OCI-LY3 (cell line): ENCODE measurements around the gene FANCE.

Experiments
- H2AFZ ChIP-seq: fragments of 200-600, 300-600 bp; shearing (Covaris generic); 2 replicates; pipeline ENCODE4 v1.6.0; 2014; ENCODE audit warnings: antibody characterized with exemption, low read depth, low read length
- H3K27ac ChIP-seq: fragments of 200-600, 300-600 bp; sonication (generic); 2 replicates; pipeline ENCODE4 v1.5.1; 2014; ENCODE audit warnings: mild to moderate bottlenecking, low read length, moderate library complexity, mixed read lengths
- H3K27me3 ChIP-seq: fragments of 200-600, 300-600 bp; sonication (generic); 2 replicates; pipeline ENCODE4 v1.6.1; 2014; ENCODE audit warnings: low read depth, low read length, mixed read lengths
- H3K36me3 ChIP-seq: fragments of 200-600, 300-600 bp; sonication (generic); replicated peaks from 2 replicates; pipeline ENCODE3; 2014; ENCODE audit warnings: low read depth, low read length, mixed read lengths
- H3K4me1 ChIP-seq: fragments of 300-600, 200-600 bp; sonication (generic); 2 replicates; pipeline ENCODE4 v1.6.1; 2014; ENCODE audit warnings: low read length, mixed read lengths
- H3K4me2 ChIP-seq: fragments of 200-600, 300-600 bp; sonication (generic); 2 replicates; pipeline ENCODE4 v1.6.1; 2014; ENCODE audit warnings: low read length, mixed read lengths
- H3K4me3 ChIP-seq: fragments of 300-600, 200-600 bp; sonication (generic); 2 replicates; pipeline ENCODE4 v1.5.1; 2014; ENCODE audit warnings: antibody characterized with exemption, mild to moderate bottlenecking, low read length, moderate library complexity
- H3K79me2 ChIP-seq: fragments of 300-600, 200-600 bp; shearing (Covaris generic); 2 replicates; pipeline ENCODE4 v1.6.1; 2014; ENCODE audit warnings: mild to moderate bottlenecking, low read length, mixed read lengths
- H3K9ac ChIP-seq: fragments of 300-600, 200-600 bp; shearing (Covaris generic); 2 replicates; pipeline ENCODE4 v1.6.0; 2014; ENCODE audit warnings: mild to moderate bottlenecking, low read length, moderate library complexity
- H3K9me3 ChIP-seq: fragments of 200-600, 300-600 bp; shearing (Covaris generic); 2 replicates; pipeline ENCODE4 v1.6.1; 2014; ENCODE audit warnings: low read length, mixed read lengths; ENCODE audit not compliant: insufficient read depth
- H4K20me1 ChIP-seq: fragments of 200-600, 300-600 bp; sonication (generic); 2 replicates; pipeline ENCODE4 v1.6.1; 2016; ENCODE audit warnings: low read length, mixed read lengths; ENCODE audit not compliant: insufficient read depth
- EZH2phosphoT487 ChIP-seq: fragments of 200-600 bp; shearing (Covaris generic); IDR thresholded peaks from 2 replicates; pipeline ENCODE4 v1.6.1; 2018; ENCODE audit warnings: antibody characterized with exemption, mixed run types, low read depth
- TF ChIP-seq, protein P1 (sequence below): fragments of 200-600, 300-600 bp; sonication (generic); IDR thresholded peaks from 2 replicates; pipeline ENCODE4 v1.5.1; 2014; ENCODE audit warnings: antibody characterized with exemption, low read length, low read depth

The FANCE gene

DNA sequence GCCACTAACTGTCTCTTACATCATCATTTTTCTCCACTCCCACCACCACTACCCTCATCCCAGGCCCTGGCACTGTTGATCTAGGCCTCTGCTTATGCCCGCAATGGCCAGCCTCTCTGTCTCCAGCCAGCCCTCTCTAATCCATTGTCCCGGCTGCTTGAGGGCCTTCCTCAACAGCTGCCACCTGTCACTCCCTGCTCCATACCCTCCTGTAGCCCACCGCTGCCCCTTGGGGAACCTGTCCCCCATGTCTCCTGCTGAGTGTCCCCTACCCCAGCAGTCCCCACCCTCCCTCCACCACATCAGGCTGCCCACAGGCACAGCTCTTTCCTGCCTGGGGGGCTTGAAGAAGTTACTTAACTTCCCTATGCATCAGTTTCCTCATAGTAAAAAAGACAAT, 31.4 kb downstream of the FANCE start:
- H3K4me3 ChIP-seq, result no peak overlapping the region
- no peaks in the 10 kb centered on the region for H3K36me3 ChIP-seq
- no peak overlapping the region for H3K27ac ChIP-seq
- peaks cover 7% of the 10 kb centered on the region for H3K4me1 ChIP-seq
- TF ChIP-seq, protein P1, sequence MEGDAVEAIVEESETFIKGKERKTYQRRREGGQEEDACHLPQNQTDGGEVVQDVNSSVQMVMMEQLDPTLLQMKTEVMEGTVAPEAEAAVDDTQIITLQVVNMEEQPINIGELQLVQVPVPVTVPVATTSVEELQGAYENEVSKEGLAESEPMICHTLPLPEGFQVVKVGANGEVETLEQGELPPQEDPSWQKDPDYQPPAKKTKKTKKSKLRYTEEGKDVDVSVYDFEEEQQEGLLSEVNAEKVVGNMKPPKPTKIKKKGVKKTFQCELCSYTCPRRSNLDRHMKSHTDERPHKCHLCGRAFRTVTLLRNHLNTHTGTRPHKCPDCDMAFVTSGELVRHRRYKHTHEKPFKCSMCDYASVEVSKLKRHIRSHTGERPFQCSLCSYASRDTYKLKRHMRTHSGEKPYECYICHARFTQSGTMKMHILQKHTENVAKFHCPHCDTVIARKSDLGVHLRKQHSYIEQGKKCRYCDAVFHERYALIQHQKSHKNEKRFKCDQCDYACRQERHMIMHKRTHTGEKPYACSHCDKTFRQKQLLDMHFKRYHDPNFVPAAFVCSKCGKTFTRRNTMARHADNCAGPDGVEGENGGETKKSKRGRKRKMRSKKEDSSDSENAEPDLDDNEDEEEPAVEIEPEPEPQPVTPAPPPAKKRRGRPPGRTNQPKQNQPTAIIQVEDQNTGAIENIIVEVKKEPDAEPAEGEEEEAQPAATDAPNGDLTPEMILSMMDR, result no peak
- no peak for TF ChIP-seq EZH2phosphoT487
- H2AFZ ChIP-seq, result no peak overlapping the region
- H3K9me3 ChIP-seq, result no peaks in the 10 kb centered on the region
- H3K79me2 ChIP-seq, result no peaks in the 10 kb centered on the region
- no peak overlapping the region for H3K9ac ChIP-seq
- no peaks in the 10 kb centered on the region for H4K20me1 ChIP-seq
- H3K4me2 ChIP-seq, result no peak overlapping the region
- no peaks in the 10 kb centered on the region for H3K27me3 ChIP-seq

- H3K4me1 ChIP-seq, result peaks cover 7% of the 10 kb centered on the region
- H3K4me2 ChIP-seq, result no peak overlapping the region
- no peak overlapping the region for H3K9ac ChIP-seq
- H3K79me2 ChIP-seq, result no peaks in the 10 kb centered on the region
- H3K36me3 ChIP-seq, result no peaks in the 10 kb centered on the region
- H3K27ac ChIP-seq, result no peak overlapping the region
- no peaks in the 10 kb centered on the region for H3K27me3 ChIP-seq
- no peak overlapping the region for H2AFZ ChIP-seq
- H4K20me1 ChIP-seq, result no peaks in the 10 kb centered on the region
- H3K9me3 ChIP-seq, result no peaks in the 10 kb centered on the region
- no peak overlapping the region for H3K4me3 ChIP-seq
- TF ChIP-seq EZH2phosphoT487, result no peak
Measured at GRCh38 chr6:35483893-35484645, 31.9 kb downstream of the FANCE start.

- H3K4me2 ChIP-seq, result no peak overlapping the region
- H3K4me3 ChIP-seq, result no peak overlapping the region
- H3K9me3 ChIP-seq, result no peaks in the 10 kb centered on the region
Measured at GRCh38 chr6:35484921-35485392, 32.8 kb downstream of the FANCE start.

GRCh38 chr6:35485402-35485877, 33.3 kb downstream of the FANCE start:
- Histone ChIP-seq H3K9ac (no peak overlapping the region), H3K36me3 (no peaks in the 10 kb centered on the region), H3K27ac (no peak overlapping the region), H3K4me2 (no peak overlapping the region), H3K79me2 (no peaks in the 10 kb centered on the region), H3K9me3 (no peaks in the 10 kb centered on the region), H3K4me3 (no peak overlapping the region), H4K20me1 (no peaks in the 10 kb centered on the region), H3K4me1 (peaks cover 12% of the 10 kb centered on the region), H2AFZ (no peak overlapping the region), H3K27me3 (no peaks in the 10 kb centered on the region)
- TF ChIP-seq, protein P1, result no peak
- TF ChIP-seq EZH2phosphoT487, result no peak

More at GRCh38 chr6:35484921-35485392, 32.8 kb downstream of the FANCE start:
- no peaks in the 10 kb centered on the region for H3K79me2 ChIP-seq
- H3K27ac ChIP-seq, result no peak overlapping the region
- H3K9ac ChIP-seq, result no peak overlapping the region
- no peak overlapping the region for H2AFZ ChIP-seq
- H3K36me3 ChIP-seq, result no peaks in the 10 kb centered on the region
- no peaks in the 10 kb centered on the region for H4K20me1 ChIP-seq
- H3K4me1 ChIP-seq, result peaks cover 9% of the 10 kb centered on the region
- no peaks in the 10 kb centered on the region for H3K27me3 ChIP-seq
- TF ChIP-seq, protein P1, result no peak
- no peak for TF ChIP-seq EZH2phosphoT487
